BE2C (cell line): ENCODE results near the gene CARD10.

Experiments
- DNase-seq: peaks from one replicate; pipeline ENCODE4 v3.0.0-alpha.2; 2020
- H3K27me3 ChIP-seq: fragments of 250-450 bp; sonication (Bioruptor Pico); 2 replicates; pipeline ENCODE4 v1.5.1; 2020; ENCODE audit warnings: mild to moderate bottlenecking
- H3K36me3 ChIP-seq: fragments of 250-450 bp; sonication (Bioruptor Pico); 2 replicates; pipeline ENCODE4 v1.5.1; 2020; ENCODE audit warnings: mild to moderate bottlenecking
- H3K4me1 ChIP-seq: fragments of 250-450 bp; sonication (Bioruptor Pico); 2 replicates; pipeline ENCODE4 v1.5.1; 2020
- H3K4me3 ChIP-seq: 2 replicates; pipeline ENCODE4 v1.5.1; 2011; ENCODE audit warnings: low read depth, low read length
- H3K9me3 ChIP-seq: fragments of 250-450 bp; sonication (Bioruptor Pico); 2 replicates; pipeline ENCODE4 v1.5.1; 2020
- TF ChIP-seq, protein P1 (sequence below): IDR thresholded peaks from 2 replicates; pipeline ENCODE4 v1.5.1; 2012; ENCODE audit warnings: mild to moderate bottlenecking, low read depth, low read length

Gene CARD10

GRCh38 chr22:37549704-37550059 is 30.5 kb upstream of the CARD10 start:
- no peak for DNase-seq
- TF ChIP-seq, protein P1, sequence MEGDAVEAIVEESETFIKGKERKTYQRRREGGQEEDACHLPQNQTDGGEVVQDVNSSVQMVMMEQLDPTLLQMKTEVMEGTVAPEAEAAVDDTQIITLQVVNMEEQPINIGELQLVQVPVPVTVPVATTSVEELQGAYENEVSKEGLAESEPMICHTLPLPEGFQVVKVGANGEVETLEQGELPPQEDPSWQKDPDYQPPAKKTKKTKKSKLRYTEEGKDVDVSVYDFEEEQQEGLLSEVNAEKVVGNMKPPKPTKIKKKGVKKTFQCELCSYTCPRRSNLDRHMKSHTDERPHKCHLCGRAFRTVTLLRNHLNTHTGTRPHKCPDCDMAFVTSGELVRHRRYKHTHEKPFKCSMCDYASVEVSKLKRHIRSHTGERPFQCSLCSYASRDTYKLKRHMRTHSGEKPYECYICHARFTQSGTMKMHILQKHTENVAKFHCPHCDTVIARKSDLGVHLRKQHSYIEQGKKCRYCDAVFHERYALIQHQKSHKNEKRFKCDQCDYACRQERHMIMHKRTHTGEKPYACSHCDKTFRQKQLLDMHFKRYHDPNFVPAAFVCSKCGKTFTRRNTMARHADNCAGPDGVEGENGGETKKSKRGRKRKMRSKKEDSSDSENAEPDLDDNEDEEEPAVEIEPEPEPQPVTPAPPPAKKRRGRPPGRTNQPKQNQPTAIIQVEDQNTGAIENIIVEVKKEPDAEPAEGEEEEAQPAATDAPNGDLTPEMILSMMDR, result no peak
- Histone ChIP-seq H3K9me3 (no peaks in the 10 kb centered on the region), H3K4me3 (no peak overlapping the region), H3K27me3 (no peaks in the 10 kb centered on the region), H3K36me3 (no peaks in the 10 kb centered on the region), H3K4me1 (no peaks in the 10 kb centered on the region)

DNA sequence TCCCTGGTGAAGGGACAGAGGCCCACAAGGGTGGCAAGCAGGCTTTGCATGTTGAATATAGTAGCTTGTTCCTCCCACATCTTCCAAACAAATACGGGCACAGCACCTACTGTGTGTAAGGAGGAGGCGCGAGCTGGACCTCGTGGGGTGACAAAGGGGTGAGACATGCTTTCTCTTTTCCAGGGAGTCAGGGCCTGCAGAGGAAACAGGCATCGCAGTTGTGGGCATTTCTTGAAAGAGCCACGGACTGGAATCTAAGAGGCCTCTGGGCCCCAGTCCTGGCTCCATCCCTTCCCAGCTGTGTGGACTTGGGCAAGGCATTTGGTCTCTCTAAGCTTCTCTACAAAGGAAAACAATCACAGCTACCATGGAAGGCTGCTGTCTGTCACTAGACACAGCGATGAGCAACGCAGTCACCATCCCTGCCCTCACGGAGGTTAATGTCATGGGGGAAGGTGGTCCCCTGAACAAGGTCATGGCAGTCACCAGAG is 28.1 kb upstream of the CARD10 start:
- no peaks in the 10 kb centered on the region for H3K27me3 ChIP-seq
- H3K36me3 ChIP-seq, result no peaks in the 10 kb centered on the region
- H3K4me1 ChIP-seq, result no peaks in the 10 kb centered on the region

GRCh38 chr22:37546437-37547250 is 27.4 kb upstream of the CARD10 start:
- no peaks in the 10 kb centered on the region for H3K27me3 ChIP-seq
- H3K9me3 ChIP-seq, result no peaks in the 10 kb centered on the region
- TF ChIP-seq, protein P1, result no peak
- H3K4me3 ChIP-seq, result no peak overlapping the region
- no peaks in the 10 kb centered on the region for H3K36me3 ChIP-seq
- H3K4me1 ChIP-seq, result peaks cover 3% of the 10 kb centered on the region
- DNase-seq, result no peak

More for the DNA sequence above, 28.1 kb upstream of the CARD10 start:
- DNase-seq, result no peak
- Histone ChIP-seq H3K9me3 (no peaks in the 10 kb centered on the region), H3K4me3 (no peak overlapping the region)
- TF ChIP-seq, protein P1, result no peak

DNA sequence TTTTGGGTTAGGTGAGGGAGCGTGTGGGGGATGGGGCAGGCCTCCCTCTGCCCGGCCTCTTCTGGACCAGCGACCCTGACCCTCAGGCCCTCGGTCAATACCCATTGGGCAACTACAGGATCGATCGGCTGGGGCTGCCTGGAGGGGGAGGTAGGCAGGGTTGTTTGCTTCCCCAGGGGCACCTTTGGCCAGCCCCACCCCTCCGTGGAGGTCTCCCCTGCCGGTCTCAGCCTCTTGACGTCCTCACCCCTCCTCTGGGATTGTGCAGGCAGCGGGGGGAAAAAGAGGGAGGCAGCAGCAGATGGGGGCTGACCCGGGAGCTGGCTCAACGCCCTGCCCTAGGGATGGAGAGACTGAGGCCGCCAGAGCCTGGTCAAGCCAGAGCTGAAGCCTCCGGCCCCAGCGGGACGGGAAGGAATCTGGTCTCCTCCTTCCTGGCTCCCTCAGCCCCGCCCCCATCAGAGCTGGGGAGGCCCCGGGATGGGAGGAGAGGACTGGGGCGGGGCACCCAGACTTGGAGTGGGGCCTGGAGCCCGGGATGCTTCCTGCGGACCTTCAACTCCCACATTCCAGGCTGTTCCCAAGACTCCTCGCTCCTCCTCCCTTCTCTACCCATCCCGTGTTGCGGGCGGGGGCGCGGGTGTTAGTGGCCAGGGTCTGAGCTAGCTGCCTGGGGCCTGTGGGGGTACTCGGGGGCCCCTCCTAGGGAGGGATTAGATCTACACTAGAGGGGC is 26.7 kb upstream of the CARD10 start:
- Histone ChIP-seq H3K4me3 (no peak overlapping the region), H3K4me1 (peaks cover 3% of the 10 kb centered on the region), H3K27me3 (no peaks in the 10 kb centered on the region), H3K36me3 (no peaks in the 10 kb centered on the region), H3K9me3 (no peaks in the 10 kb centered on the region)
- TF ChIP-seq, protein P1, result no peak
- DNase-seq, result no peak

GRCh38 chr22:37544955-37545702 is 25.9 kb upstream of the CARD10 start:
- no peaks in the 10 kb centered on the region for H3K36me3 ChIP-seq
- TF ChIP-seq, protein P1, result peak; percentile 77
- no peak overlapping the region for H3K4me3 ChIP-seq
- H3K27me3 ChIP-seq, result no peaks in the 10 kb centered on the region
- H3K9me3 ChIP-seq, result no peaks in the 10 kb centered on the region
- peaks cover 3% of the 10 kb centered on the region for H3K4me1 ChIP-seq
- peak; percentile 70 for DNase-seq
